K562 (cell line): Measurements from ENCODE around the gene EIF5A2. TPM values are rescaled to one million over a fixed set of nuclear protein-coding genes. Genes with fewer than 3 reads are reported as not detected.

ENCODE experiments used
- ATAC-seq: fragments of 200-7000 bp; cut with Tn5 transposase; 3 replicates; pipeline ENCODE4 v1.9.1; 2020; ENCODE audit warnings: moderate library complexity
- BruUV-seq: library from RNA; stranded (reverse); fragments of 400-500 nt; replicated peaks from 2 replicates; lab custom pipeline; 2021; lab: Mats Ljungman, UMichigan
- CTCF ChIA-PET: fragments of 300-600 bp; formaldehyde crosslinking; extraction: SDS; loops from one replicate; lab custom pipeline; 2021; ENCODE audit warnings: low intra/inter-chr PET ratio; lab: Yijun Ruan, JAX
- POLR2A ChIA-PET: fragments of 300-600, 350-650 bp; sonication (Branson Sonifier 250); formaldehyde crosslinking; extraction: SDS; loops from one replicate; lab custom pipeline; 2021; ENCODE audit warnings: antibody characterized with exemption, inconsistent platforms; lab: Yijun Ruan, JAX
- DNase-seq, 4 experiments: peaks; one replicate each; pipeline versions ENCODE4 v3.0.0 to v3.0.0-alpha.2; 2011 to 2018; ENCODE audit warnings: low spot score in 3 of 4, mixed read lengths in 3 of 4; ENCODE audit errors: extremely low read depth in 1 of 4
- FAIRE-seq: peaks from 2 replicates; lab custom pipeline; 2011; peaks lifted over from hg19 to GRCh38; lab: Jason Lieb, UNC
- H2AFZ ChIP-seq: 2 replicates; pipeline ENCODE4 v1.6.0; 2011; ENCODE audit warnings: low read depth, low read length, control low read depth, inconsistent platforms
- H3K27ac ChIP-seq: fragments of 200-600 bp; 3 replicates; pipeline ENCODE4 v1.8.0; 2011; ENCODE audit warnings: low read depth, mild to moderate bottlenecking, control low read depth, inconsistent platforms, low read length, moderate library complexity, mixed read lengths; ENCODE audit errors: extremely low read depth
- H3K27me3 ChIP-seq, 2 experiments: fragments of 300-600 bp in 1 of 2; 2 replicates in 1 of 2; 3 replicates in 1 of 2; pipeline versions ENCODE4 v1.6.0 to v1.8.0; 2011; ENCODE audit warnings: inconsistent platforms in 2 of 2, low read length in 2 of 2, mild to moderate bottlenecking in 1 of 2, mixed read lengths in 1 of 2, moderate library complexity in 1 of 2; ENCODE audit not compliant: control insufficient read depth in 2 of 2, insufficient read depth in 2 of 2
- H3K36me3 ChIP-seq: fragments of 300-600 bp; 3 replicates; pipeline ENCODE4 v1.8.0; 2011; ENCODE audit warnings: mild to moderate bottlenecking, low read length, inconsistent platforms; ENCODE audit not compliant: control insufficient read depth, insufficient read depth
- H3K4me1 ChIP-seq, 2 experiments: fragments of 200-600 bp in 1 of 2; replicated peaks in 1 of 2; 2 replicates in 1 of 2; 3 replicates in 1 of 2; pipeline versions ENCODE4 v1.5.1 to v1.8.0; 2011; ENCODE audit warnings: inconsistent platforms in 2 of 2, low read length in 2 of 2, mild to moderate bottlenecking in 1 of 2, mixed read lengths in 1 of 2, moderate library complexity in 1 of 2; ENCODE audit not compliant: control insufficient read depth in 2 of 2, insufficient read depth in 2 of 2
- H3K4me2 ChIP-seq: 2 replicates; pipeline ENCODE4 v1.6.1; 2011; ENCODE audit warnings: low read length, control low read depth, inconsistent platforms, mixed read lengths; ENCODE audit not compliant: insufficient read depth
- H3K4me3 ChIP-seq: fragments of 200-600 bp; sonication (generic), shearing (Covaris generic); 2 replicates; pipeline ENCODE4 v1.5.1; 2016; ENCODE audit warnings: control low read depth, inconsistent platforms
- H3K79me2 ChIP-seq: fragments of 200-600 bp; 3 replicates; pipeline ENCODE4 v1.8.0; 2011; ENCODE audit warnings: low read length, inconsistent platforms; ENCODE audit not compliant: control insufficient read depth, insufficient read depth
- H3K9ac ChIP-seq, 2 experiments: 2 replicates each; pipeline versions ENCODE4 v1.6.0 to v1.6.1; 2011; ENCODE audit warnings: low read depth in 2 of 2, low read length in 2 of 2, control low read depth in 1 of 2, inconsistent platforms in 1 of 2, mild to moderate bottlenecking in 1 of 2, mixed read lengths in 1 of 2; ENCODE audit not compliant: insufficient read depth in 1 of 2
- H3K9me1 ChIP-seq: one replicate; pipeline ENCODE4 v1.6.0; 2011; ENCODE audit warnings: inconsistent platforms, mild to moderate bottlenecking, low read length, moderate library complexity; ENCODE audit not compliant: control insufficient read depth, insufficient read depth
- H3K9me3 ChIP-seq: replicated peaks from 2 replicates; pipeline ENCODE4 v1.5.1; 2011; ENCODE audit warnings: low read depth, low read length, inconsistent platforms; ENCODE audit not compliant: control insufficient read depth, insufficient read depth
- H4K20me1 ChIP-seq: replicated peaks from 2 replicates; pipeline ENCODE4 v1.6.1; 2011; ENCODE audit warnings: low read length, inconsistent platforms, mixed read lengths; ENCODE audit not compliant: control insufficient read depth, insufficient read depth
- CEBPG ChIP-seq, 3 experiments: fragments of 200-800 bp in 1 of 3; sonication (Bioruptor generic) in 1 of 3; sonication (generic) in 1 of 3; formaldehyde crosslinking in 1 of 3; IDR thresholded peaks in 2 of 3; conservative IDR thresholded peaks in 1 of 3; 2 replicates each; pipeline versions ENCODE4 v1.6.1 to v1.8.0; 2016 to 2022; ENCODE audit warnings: missing compliant biosample characterization in 2 of 3, missing genetic modification characterization in 2 of 3, mild to moderate bottlenecking in 1 of 3, missing genetic modification reagents in 1 of 3
- HDAC1 ChIP-seq, 2 experiments: fragments of 450-650 bp; IDR thresholded peaks; 2 replicates each; pipeline ENCODE4 v1.6.1; 2016 to 2017; ENCODE audit warnings: inconsistent platforms in 1 of 2, mild to moderate bottlenecking in 1 of 2, moderate library complexity in 1 of 2
- POLR2A ChIP-seq: fragments of 450-650 bp; conservative IDR thresholded peaks from 2 replicates; pipeline ENCODE4 v1.6.1; 2016
- POLR2AphosphoS5 ChIP-seq: IDR thresholded peaks from 2 replicates; pipeline ENCODE4 v1.6.1; 2011; ENCODE audit warnings: mild to moderate bottlenecking, low read depth, low read length, moderate library complexity; ENCODE audit not compliant: control insufficient read depth, insufficient read depth
- SPI1 ChIP-seq: IDR thresholded peaks from 2 replicates; pipeline ENCODE4 v1.6.1; 2011; ENCODE audit warnings: low read depth, low read length, control low read depth, borderline replicate concordance
- SUPT5H ChIP-seq: fragments of 450-650 bp; IDR thresholded peaks from 2 replicates; pipeline ENCODE4 v1.6.1; 2016
- ZNF316 ChIP-seq: fragments of 450-650 bp; IDR thresholded peaks from 2 replicates; pipeline ENCODE4 v1.6.1; 2016
- WGBS: fragments of 100-300 bp; shearing (Covaris generic); methylation state at CpG from one replicate; pipeline ENCODE4 v1.1.6; 2016; ENCODE audit warnings: low coverage, mixed read lengths; ENCODE audit not compliant: insufficient coverage; ENCODE audit errors: missing lambda C conversion rate; 5-methylcytosine and 5-hydroxymethylcytosine counted together
- in situ Hi-C: fragments of 300-500 bp; cut with MboI; formaldehyde crosslinking; loops from 4 replicates; pipeline ENCODE4 v1.15.0; 2018; ENCODE audit warnings: inconsistent platforms, mixed read lengths
- intact Hi-C: fragments of 100-400 bp; cut with micrococcal nuclease; formaldehyde crosslinking; loops from 2 replicates; pipeline ENCODE4 v1.14.2; 2022
- polyA plus RNA-seq, 8 experiments: library from polyadenylated mRNA; depleted of rRNA in 4 of 8; stranded (reverse) in 5 of 8; unstranded in 3 of 8; fragments of >200 nt; fragmentation: Nextera tagmentation in 2 of 8; fragmentation: Illumina TruSeq in 1 of 8; extraction: Ambion mirVana in 2 of 8; extraction: Trizol in 1 of 8; gene quantifications; 2 replicates each; pipeline versions ENCODE4 v1.2.1 to v1.2.3, GENCODE V29; 2011 to 2014; ENCODE audit warnings: inconsistent platforms in 1 of 8, missing spikeins in 1 of 8
- total RNA-seq, 7 experiments: library from RNA; depleted of rRNA in 6 of 7; stranded (reverse); fragments of >200 nt in 6 of 7; fragmentation: Illumina TruSeq in 2 of 7; extraction: Trizol in 2 of 7; gene quantifications; 2 replicates each; pipeline versions ENCODE4 v1.2.1 to v1.2.3, GENCODE V29; 2011 to 2021; ENCODE audit warnings: low replicate concordance in 1 of 7
- TF ChIP-seq, protein P1 (sequence below): fragments of 450-650 bp; IDR thresholded peaks from 2 replicates; pipeline ENCODE4 v1.6.1; 2017; ENCODE audit warnings: antibody characterized with exemption
- TF ChIP-seq, protein P2 (sequence below), 2 experiments: fragments of 450-650 bp in 1 of 2; IDR thresholded peaks; 2 replicates each; pipeline ENCODE4 v1.6.1; 2011 to 2017; ENCODE audit warnings: low read depth in 2 of 2, antibody characterized with exemption in 1 of 2, borderline replicate concordance in 1 of 2, low read length in 1 of 2, mild to moderate bottlenecking in 1 of 2, mixed read lengths in 1 of 2; ENCODE audit not compliant: control insufficient read depth in 1 of 2
- TF ChIP-seq, protein P3 (sequence below): fragments of 450-650 bp; formaldehyde crosslinking; conservative IDR thresholded peaks from 2 replicates; pipeline ENCODE4 v1.4.0; 2022; ENCODE audit warnings: mild to moderate bottlenecking, missing genetic modification characterization

Gene EIF5A2
- total and polyA plus RNA-seq, 9 of the 15 experiments (the other 6 are each of a cell fraction or from before 2014, with no cell fraction given) = 3.9 to 18.3 (median 15.9) TPM

DNA sequence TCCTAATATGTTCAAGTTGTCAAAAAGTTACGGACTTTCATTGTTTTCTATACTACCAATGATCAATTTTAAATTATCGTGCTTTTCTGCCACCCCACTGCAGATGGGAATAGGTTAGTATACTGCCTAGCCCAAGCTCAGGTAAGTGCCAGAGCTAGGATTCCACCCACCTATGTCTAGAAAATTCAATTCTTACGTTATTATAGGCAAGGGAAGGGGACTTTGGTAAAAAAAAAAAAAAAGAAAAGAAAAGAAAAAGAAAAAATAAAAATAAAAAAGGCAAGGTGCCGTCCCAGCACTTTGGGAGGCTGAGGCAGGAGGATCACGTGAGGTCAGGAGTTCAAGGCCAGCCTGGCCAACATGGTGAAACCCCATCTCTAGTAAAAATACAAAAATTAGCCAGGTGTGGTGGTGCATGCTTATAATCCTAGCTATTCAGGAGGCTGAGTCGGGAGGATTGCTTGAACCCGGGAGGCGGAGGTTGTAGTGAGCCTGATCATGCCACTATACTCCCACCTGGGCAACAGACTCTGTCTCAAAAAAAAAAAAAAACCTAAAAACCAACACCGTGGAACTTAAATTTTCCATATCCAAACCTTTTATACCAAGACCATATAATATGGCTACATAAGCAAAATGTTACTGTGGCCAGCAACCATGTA lies 39.7 kb downstream of the EIF5A2 start (continued):
- TF ChIP-seq, protein P1, sequence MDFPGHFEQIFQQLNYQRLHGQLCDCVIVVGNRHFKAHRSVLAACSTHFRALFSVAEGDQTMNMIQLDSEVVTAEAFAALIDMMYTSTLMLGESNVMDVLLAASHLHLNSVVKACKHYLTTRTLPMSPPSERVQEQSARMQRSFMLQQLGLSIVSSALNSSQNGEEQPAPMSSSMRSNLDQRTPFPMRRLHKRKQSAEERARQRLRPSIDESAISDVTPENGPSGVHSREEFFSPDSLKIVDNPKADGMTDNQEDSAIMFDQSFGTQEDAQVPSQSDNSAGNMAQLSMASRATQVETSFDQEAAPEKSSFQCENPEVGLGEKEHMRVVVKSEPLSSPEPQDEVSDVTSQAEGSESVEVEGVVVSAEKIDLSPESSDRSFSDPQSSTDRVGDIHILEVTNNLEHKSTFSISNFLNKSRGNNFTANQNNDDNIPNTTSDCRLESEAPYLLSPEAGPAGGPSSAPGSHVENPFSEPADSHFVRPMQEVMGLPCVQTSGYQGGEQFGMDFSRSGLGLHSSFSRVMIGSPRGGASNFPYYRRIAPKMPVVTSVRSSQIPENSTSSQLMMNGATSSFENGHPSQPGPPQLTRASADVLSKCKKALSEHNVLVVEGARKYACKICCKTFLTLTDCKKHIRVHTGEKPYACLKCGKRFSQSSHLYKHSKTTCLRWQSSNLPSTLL = peak; percentile 21; the same call in 1 of the 2 replicates

DNA sequence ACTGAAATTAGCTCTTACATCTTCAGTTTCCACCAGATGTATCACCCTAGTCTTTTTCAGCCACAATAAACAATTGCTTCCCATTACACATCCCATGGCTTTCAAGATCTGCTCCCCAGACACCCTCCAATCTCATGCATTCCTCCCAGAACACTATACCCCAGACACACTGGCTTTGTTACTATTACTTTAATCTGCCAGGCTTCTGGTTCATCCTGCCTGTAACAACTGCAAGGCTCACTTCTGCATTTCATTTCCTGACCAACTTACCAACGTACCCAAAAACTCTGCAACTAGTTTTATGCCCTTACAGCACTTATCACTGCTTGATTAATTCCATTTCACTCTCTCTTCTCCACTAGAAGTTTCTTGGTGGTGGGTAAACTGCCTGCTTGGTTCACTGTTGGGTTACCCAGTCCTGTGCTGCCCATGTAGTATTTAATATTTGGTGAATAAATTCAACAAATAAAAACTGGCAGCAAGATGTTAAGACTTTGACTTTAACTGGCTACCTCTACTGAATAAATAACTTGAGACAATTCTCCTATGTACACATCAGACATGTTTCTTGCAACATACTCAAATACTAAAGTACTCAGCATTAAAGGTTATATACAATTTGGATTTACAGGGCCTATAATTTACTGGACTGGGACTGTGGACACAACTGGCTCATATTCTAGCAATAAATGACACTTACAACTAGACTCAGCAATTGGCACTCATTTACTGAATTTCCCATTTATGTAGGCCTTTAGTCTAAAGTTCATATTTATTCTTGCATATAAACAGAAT lies 41.1 kb downstream of the EIF5A2 start:
- no peak for DNase-seq
- Histone ChIP-seq H4K20me1 (peaks cover 9% of the 10 kb centered on the region), H3K4me1 (peaks cover 3 to 18% of the 10 kb centered on the region in 2 experiments; a peak in 3 of 5 replicates), H2AFZ (no peak overlapping the region), H3K27me3 (no peaks in the 10 kb centered on the region), H3K79me2 (peaks cover 43% of the 10 kb centered on the region), H3K36me3 (peaks cover 37% of the 10 kb centered on the region), H3K4me2 (peak overlapping the region; percentile 64), H3K4me3 (peak overlapping the region; percentile 66), H3K9ac (peak overlapping the region in 1 of 2 experiments; percentile 98; a peak in 2 of 4 replicates), H3K9me3 (no peaks in the 10 kb centered on the region), H3K9me1 (no peaks in the 10 kb centered on the region), H3K27ac (peak overlapping the region; percentile 96; the same call in 1 of the 3 replicates)
- CTCF ChIA-PET = no interaction called here
- no TSS peak for BruUV-seq
- POLR2A ChIA-PET = interaction anchor here (1.6 to 4.2 kb wide), 3 partner anchors 13 to 453 kb away, joined by 3 to 43 read pairs (median 8); no protein-coding TSS in a partner anchor
- in situ Hi-C loops = no loop called here
- no peak for ATAC-seq
- intact Hi-C loops = loop anchor here (10.0 kb wide), 1 partner anchor 87 kb away; no protein-coding TSS in a partner anchor
- FAIRE-seq = no peak
- 6% methylated on average over 1 of the region's 1 CpG for WGBS
- TF ChIP-seq HDAC1 (IDR thresholded peaks at IDR 0.05) (no peak), SPI1 (peak; percentile 34; the same call in 1 of the 2 replicates), ZNF316 (no peak), POLR2AphosphoS5 (peak; percentile 8; the same call in 1 of the 2 replicates), POLR2A (peak; percentile 52; the same call in 1 of the 2 replicates), SUPT5H (peak; percentile 49), CEBPG (CRISPR knock-in tag; IDR thresholded peaks at IDR 0.05) (no peak), CEBPG (tag; conservative IDR thresholded peaks at IDR 0.05 in 1 of 2, IDR thresholded peaks at IDR 0.05 in 1 of 2) (0 out of 4 replicates have a peak, but pooled peaks of 1 of the 2 experiments have one; percentile 8)
- TF ChIP-seq, protein P2, sequence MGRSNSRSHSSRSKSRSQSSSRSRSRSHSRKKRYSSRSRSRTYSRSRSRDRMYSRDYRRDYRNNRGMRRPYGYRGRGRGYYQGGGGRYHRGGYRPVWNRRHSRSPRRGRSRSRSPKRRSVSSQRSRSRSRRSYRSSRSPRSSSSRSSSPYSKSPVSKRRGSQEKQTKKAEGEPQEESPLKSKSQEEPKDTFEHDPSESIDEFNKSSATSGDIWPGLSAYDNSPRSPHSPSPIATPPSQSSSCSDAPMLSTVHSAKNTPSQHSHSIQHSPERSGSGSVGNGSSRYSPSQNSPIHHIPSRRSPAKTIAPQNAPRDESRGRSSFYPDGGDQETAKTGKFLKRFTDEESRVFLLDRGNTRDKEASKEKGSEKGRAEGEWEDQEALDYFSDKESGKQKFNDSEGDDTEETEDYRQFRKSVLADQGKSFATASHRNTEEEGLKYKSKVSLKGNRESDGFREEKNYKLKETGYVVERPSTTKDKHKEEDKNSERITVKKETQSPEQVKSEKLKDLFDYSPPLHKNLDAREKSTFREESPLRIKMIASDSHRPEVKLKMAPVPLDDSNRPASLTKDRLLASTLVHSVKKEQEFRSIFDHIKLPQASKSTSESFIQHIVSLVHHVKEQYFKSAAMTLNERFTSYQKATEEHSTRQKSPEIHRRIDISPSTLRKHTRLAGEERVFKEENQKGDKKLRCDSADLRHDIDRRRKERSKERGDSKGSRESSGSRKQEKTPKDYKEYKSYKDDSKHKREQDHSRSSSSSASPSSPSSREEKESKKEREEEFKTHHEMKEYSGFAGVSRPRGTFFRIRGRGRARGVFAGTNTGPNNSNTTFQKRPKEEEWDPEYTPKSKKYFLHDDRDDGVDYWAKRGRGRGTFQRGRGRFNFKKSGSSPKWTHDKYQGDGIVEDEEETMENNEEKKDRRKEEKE (IDR thresholded peaks at IDR 0.05; ENCODE audit: borderline replicate concordance in 1 of 2, control insufficient read depth in 1 of 2, low read depth in 2 of 2, low read length in 1 of 2) = peak in 1 of 2 experiments; percentile 58; a peak in 1 of 4 replicates
- TF ChIP-seq, protein P3, sequence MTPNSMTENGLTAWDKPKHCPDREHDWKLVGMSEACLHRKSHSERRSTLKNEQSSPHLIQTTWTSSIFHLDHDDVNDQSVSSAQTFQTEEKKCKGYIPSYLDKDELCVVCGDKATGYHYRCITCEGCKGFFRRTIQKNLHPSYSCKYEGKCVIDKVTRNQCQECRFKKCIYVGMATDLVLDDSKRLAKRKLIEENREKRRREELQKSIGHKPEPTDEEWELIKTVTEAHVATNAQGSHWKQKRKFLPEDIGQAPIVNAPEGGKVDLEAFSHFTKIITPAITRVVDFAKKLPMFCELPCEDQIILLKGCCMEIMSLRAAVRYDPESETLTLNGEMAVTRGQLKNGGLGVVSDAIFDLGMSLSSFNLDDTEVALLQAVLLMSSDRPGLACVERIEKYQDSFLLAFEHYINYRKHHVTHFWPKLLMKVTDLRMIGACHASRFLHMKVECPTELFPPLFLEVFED (CRISPR knock-in tag) = 0 out of 2 replicates have a peak, but pooled peaks have one; percentile 44
